GM18907 (cell line): ENCODE results near the gene GDF7.
A peak's percentile ranks its signal among the peaks of the same experiment; 100 is the strongest.

Experiments used
- ATAC-seq: cut with Tn5 transposase; IDR thresholded peaks from one replicate; pipeline ENCODE4 v1.9.1; 2021; ENCODE audit warnings: mild to moderate bottlenecking, moderate library complexity; ENCODE audit not compliant: unreplicated experiment

Gene GDF7

DNA sequence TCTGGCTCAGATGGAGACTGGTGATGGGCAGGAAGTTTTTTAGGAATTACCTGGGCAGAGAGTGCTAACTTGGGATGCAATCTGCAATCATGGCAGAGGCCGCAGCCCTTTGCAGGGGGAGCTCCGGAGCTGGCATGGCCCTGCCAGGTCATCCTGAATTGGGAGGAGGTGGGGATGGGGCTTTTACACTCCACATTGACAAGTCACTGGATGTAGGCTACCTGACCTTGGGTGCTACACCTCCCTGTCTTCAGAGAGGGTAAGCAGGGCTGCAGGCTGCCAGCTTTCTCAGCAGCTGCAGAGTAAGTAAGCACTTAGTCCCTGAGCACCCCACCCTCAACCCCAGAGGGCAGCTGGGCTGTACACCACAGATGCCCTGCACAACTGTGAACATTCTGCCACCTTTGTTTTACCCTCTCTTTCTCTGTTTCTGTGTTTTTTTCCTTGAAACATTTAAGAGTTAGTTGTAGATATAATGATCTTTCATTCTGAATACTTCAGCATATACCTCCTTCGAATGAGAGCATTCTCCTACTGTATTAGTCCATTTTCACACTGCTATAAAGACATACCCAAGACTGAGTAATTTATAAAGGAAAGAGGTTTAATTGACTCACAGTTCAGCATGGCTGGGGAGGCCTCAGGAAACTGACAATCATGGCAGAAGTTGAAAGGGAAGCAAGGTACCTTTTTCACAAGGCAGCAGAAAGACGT is 9.3 kb upstream of the GDF7 start:
- ATAC-seq = no peak

GRCh38 chr2:20660506-20661420 is 6.2 kb upstream of the GDF7 start:
- no peak for ATAC-seq

DNA sequence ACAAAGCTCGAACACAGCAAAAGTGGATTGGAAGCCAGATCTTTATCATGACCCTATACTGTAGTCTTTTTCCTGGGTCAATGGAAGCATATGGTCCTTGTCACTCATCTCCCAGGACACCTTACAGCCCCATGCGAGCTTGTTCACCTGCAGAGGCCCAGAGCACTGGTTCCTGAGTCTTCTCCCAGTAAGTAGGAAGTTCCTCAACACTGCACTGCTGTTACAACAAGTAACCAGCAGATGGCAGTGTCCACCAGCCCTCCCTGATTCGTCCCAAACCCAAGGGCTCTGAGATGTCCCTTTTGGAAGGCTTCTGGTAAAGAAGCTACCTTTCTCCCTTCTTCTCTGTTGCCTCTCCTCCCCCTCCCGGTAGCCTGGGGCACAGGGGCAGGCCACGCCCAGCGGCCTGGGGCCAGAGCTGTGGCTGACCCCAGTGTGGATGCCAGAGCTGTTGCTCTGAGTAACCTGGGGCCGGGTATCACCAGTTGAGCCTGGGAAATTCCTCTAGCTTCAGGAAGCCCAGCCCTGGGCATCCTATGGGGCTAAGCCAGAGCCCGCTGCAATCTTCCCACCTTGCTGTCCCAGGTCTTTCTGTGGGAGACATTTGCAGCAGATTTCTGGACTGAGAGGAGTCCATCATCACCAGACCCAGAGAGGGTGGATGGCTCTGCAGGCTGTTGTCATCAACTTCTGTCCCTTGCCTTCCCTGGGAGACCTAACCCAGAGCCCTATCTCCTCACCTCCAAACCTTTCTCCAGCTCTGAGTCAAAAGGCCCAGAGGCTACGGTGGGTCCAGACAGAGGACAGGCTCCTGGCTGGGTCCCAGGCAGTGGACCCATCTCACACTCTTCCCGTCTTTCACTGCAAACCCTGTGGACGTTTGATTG is 5.3 kb upstream of the GDF7 start:
- ATAC-seq = peak; percentile 75

- ATAC-seq = no peak
Observed at GRCh38 chr2:20662308-20662937, 4.5 kb upstream of the GDF7 start.

DNA sequence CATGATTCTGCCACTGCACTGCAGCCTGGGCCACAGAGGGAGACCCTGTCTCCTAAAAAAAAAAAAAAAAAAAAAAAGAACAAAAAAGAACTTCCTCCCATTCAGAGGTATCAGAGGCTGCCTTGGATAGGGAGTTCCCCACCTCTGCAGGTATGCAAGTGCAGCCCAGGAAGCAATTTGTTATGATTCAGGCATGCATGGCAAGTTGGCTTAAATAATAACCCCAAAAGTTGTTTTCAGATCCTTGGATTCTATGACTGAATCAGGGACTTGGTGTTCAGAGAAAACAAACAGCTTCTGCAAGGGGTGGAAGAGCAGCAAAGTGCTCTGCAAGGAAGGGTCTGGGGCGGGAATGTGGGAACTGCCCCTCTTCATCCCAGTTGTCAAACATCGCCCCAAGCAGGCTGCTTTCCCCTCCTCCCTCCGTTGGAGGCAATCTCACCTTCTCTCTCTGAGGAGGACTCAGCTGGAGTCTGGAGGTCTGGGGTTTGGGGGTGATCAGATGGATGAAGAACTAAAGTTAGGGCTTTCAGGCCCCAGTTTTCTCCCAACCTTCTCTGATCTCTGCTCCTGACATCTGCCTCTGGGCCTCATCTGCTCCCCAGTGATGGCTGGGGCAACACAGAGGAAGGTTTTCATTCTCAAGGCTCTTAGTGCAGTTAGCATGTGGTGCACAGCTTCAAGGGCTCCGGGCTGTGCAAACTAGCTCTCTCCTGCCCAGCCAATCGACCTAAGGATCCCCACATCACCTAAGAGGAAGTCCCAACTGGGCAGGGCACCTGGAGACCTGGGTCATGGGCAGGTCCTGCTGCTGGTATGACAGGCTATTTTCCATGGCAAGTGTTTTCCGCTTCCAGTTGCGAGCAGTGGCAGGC is 3.5 kb upstream of the GDF7 start:
- no peak for ATAC-seq

- no peak for ATAC-seq
Observed at GRCh38 chr2:20664071-20664390, 2.9 kb upstream of the GDF7 start.

- no peak for ATAC-seq
Observed at GRCh38 chr2:20664431-20665242, 2.3 kb upstream of the GDF7 start.

DNA sequence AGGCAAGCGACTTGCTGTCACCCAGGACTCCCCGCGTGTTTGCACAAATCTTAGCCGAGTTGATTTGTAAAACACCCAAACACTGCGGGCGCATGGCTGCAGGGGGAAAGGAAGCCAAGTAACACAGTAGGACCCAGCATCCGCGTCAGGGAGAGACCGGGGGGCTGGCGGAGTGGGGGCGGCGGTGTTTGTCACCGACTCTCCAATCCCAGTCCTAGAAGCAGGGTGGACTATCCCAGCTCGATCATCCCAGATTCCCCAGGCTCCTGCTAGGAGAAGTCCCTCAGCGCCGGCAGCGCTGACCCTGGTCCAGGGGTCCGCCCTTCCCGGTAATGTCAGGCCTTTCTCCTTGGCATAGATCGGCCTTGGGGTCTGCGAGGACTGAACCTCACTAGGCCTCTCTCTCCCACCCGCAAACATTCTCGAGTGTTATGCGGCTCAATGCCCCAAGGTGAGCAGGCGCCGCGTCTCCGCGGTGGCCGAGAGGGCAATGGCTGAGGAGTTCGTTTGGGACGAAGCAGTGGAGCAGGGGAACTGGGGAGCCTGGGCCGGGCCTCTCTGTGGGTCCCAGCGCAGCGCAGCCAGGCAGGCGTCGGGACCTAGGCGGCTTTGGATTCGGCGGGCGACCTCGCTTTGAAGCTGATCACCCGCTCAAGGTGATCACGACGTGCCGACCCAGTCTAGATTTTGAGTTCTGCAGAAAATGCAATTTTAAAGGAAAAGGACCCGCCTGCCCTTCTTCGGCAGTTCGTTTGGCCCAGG is 1.5 kb upstream of the GDF7 start:
- no peak for ATAC-seq

- ATAC-seq = no peak
Observed at GRCh38 chr2:20666005-20666303, 990 bp upstream of the GDF7 start.

GRCh38 chr2:20667151-20667530 is 197 bp downstream of the GDF7 start:
- ATAC-seq = no peak

GRCh38 chr2:20667531-20668401 is 822 bp downstream of the GDF7 start:
- ATAC-seq = no peak

GRCh38 chr2:20668451-20668850 is 1.5 kb downstream of the GDF7 start:
- no peak for ATAC-seq

- no peak for ATAC-seq
Observed at GRCh38 chr2:20668871-20669475, 2.0 kb downstream of the GDF7 start.

- ATAC-seq = no peak
Observed at GRCh38 chr2:20669562-20670314, 2.8 kb downstream of the GDF7 start.

DNA sequence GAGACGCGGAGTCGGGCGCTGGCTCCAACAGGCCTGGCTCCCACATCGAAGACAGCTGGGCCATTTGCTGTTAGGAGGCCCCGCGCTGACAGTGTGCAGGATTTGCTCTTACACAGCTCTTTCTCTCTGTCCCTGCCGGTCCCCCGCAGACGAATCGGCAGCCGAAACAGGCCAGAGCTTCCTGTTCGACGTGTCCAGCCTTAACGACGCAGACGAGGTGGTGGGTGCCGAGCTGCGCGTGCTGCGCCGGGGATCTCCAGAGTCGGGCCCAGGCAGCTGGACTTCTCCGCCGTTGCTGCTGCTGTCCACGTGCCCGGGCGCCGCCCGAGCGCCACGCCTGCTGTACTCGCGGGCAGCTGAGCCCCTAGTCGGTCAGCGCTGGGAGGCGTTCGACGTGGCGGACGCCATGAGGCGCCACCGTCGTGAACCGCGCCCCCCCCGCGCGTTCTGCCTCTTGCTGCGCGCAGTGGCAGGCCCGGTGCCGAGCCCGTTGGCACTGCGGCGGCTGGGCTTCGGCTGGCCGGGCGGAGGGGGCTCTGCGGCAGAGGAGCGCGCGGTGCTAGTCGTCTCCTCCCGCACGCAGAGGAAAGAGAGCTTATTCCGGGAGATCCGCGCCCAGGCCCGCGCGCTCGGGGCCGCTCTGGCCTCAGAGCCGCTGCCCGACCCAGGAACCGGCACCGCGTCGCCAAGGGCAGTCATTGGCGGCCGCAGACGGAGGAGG is 3.5 kb downstream of the GDF7 start:
- ATAC-seq = no peak
